NCI-H226 (cell line): Measurements from ENCODE around the gene C2CD4A.

Experiments
- DNase-seq: peaks from one replicate; pipeline ENCODE4 v3.0.0-alpha.2; 2015

Gene C2CD4A

DNA sequence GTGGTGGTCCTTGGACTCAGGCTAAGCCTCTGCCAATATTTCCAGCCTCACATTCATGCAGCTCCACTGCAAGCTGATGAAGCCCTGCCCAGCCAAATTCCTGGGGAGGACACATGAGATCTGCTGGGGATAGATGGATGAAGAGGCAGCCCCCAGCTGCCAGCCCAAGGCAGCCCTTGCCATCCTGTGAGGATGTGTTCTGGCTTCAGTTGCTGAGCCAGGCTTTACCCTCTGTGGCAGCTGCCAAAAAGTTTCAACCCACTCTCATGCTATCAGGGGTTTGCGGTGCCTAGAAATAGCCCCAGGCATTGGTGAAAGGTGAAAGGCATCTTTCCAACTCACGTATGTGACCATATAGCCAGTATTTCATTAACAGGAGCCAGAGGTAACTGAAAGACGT is 37.6 kb downstream of the C2CD4A start:
- no peak for DNase-seq

DNA sequence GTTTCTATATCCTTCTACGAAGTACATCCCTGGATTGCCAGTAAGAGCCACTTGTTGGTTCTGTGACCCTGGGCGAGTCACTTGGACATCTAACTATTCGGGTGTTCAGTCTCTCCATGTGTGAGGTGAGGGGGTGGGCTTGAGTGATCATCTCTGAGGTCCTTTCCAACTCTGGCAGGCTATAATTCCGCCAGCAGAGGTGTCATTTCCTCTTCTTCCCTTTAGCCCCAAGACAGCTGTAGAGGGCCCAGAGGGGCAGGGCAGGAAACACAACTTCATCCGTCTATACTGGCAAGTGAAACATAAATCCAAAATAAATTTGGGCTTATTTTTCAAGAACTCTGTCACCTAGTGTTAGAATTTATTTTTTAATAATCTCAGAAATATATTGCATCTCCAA is 38.1 kb downstream of the C2CD4A start:
- no peak for DNase-seq

DNA sequence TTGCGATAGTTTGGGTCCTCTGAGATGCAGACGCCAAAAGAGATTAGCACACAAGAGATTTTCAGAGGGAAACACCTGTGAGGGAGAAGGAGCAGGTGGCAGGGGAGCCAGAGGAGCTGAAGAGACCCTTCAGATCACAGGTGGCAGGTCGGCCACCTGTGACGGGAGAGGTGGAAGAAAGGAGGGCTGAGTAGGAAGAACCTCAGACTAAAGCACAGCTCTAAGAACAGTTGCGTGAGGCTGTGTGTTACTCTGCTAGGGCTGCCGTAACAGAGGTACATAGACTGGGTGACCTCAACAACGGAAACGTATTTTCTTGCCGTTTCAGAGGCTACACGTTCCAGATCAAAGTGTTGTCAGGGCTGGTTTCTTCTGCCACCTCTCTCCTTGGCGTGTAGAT is 38.5 kb downstream of the C2CD4A start:
- no peak for DNase-seq

DNA sequence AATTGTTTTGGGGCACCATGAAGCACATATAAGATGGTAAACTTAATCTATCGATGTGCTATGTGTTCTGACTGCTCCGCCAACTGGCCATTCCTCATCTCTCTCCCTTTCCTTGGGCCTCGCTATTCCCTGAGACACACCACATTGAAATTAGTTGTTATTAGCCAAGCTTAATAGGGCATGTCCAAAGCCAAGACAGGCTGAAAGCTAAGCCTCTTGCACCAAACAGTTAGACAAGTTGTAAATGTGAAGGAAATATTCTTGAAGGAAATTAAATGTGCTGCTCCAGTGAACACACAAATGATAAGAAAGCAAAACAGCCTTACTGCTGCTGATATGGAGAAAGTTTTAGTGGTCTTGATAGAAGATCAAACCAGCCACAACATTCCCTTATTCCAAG is 39.3 kb downstream of the C2CD4A start:
- no peak for DNase-seq

DNA sequence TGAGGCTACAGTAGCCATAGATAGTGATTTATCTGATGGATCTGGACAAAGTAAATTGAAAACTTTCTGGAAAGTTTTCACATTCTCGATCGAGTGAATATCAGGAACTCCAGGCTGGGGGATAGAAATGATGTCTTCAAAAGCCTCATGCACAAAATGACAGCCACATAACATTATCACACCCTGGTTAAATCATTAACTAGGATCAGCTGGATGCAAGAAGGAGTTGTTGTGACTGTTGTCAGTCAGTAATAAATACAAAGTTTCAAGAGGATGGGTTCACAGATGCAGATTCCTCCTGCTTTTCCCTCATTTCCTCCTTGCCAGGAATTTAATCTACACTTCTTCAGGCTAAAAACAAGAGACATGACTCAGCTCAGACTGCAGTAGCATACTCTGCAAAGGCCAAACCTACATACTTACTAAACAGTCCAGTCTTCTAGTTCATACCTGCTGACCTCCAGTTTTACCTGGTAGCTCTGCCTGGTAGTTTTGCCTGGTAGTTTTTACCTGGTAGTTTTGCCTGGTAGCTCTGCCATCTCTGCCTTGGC is 40.9 kb downstream of the C2CD4A start:
- peak; percentile 57 for DNase-seq

DNA sequence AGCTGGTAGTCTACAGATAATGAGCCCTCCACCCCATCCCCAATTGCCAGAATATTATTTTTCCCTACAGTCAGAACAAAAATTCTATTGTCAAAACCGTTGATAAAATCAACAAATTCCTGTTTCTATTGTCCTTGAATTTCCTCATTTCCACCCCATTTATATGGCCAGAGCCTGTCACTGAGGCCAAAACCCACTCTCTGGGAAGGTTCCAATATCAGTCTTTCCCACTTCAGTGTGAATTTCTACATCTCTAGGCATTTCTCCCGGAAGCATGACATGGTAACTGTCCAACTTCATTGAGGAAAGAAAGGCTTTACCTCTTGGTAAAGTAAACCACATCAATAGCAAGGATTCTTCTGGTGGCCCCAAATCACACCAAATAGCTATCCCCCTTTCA is 41.6 kb downstream of the C2CD4A start:
- DNase-seq, result no peak

DNA sequence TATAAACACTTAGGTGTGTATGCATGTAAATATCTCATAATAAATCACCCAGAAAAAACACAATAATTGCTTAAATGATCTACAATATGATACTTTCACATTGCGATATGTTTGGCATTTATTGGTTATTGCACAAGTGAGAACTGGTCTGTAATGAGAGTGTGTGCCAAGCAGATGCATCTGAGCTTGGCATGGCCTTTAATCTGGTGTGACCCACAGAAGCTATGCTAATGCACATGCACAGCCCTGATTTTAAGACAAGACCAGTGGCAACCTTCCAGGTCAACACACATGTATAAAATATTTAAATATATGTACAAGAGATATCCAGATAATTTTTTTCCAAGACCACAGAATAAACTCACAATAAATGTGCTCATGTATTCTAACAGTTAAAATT is 42.7 kb downstream of the C2CD4A start:
- no peak for DNase-seq

DNA sequence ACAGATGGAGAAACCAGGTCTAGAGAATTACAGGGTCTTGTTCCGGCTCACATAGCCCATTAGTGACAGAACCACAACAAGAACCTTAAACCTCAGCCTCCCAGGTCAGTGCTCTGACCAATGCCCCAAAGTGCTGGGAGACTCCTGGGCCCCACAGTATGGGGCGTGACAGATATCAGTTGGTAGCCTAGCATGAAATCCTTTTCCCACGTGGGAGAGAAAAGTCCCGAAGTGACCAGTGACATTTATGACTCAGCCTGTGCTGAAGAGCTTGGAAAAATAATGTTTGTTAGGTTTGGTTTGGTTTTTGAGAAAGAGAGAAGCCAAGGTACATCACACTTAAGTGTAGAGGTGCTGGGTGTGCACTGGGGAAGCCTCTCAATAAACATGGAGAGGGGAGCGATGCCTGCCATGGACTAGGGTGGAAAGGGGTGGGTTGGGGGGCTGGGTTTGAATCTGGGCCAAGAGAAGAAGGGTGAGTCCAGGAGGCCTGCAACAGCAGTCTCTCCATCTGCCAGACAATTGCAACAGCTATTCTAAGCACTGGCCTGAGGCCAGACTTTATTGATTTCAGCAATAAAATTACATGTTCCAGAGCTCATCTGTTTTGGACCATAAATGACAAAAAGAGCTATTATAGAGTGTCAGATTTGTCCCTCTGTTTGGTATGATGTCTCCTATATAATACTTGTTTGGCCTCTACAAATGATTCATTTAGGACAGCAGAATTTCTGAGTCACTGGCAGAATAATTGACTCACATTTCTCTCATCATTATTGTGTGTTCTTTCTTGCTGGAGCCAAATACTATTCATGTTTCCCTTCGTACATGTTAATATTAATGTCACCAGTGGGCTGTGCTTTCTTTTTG is 43.4 kb downstream of the C2CD4A start:
- peak; percentile 58 for DNase-seq

DNA sequence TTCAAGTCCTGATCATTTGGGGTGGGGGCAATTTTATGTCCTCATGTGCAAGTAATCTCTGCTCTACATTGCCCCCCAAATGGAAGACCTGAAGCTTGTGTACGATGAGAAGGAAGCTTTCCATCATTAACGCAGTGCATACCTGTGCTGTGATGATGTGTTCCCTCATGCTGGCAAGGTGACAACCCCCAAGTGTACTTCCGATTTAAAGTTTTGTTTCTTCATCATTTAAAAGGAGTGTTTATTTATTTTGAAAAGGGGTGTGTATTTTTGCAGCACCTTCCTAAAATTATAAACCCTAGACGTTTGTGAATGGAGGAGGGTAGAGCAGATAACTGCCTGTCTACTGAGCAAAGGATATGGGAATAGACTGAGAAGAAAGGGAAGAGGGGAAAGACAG is 45.3 kb downstream of the C2CD4A start:
- DNase-seq, result no peak

DNA sequence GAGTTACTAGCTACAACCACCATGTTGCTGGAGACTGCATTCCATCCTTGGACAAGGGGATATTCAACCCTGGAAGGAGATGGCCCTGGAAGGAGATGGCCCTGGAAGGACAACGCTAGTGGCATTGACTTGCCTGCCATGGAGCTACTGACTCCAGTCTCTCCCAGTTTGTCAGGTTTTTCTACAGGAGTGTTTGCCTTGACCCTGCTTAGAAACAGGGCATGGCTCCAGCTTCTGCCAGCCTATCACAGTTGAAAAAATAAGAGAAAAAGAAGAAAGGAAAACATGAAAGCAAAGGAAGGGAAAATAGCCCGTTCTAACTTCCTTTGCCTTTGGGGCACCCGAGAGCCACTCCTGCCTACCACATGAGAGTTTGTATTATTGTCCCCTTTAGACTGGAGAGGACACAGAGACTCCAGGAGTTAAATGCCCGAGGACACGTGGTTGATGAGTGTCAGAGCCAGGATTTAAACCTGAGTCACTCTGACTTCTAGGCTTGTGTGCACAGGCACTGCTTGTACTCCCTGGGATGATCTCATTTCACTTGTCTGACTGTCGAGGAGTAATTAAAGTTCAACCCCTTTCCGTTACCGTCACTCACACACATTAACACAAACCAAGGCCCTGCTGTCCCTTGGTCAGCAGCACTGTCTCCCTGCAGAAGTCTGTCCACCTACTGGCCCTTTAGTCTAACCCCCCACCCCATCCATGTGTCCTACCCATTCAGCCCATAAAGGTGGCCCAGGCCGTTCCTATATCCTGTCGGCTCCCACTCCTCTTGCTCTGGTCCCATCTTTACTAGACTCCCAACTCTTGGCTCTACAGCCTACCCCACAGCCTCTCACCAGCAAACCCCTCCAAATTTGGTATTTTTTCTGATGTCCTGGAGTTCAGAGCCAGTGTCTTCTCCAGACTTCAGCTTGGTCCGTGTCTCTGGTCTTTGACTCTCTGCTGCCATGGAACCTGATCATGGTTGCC is 46.1 kb downstream of the C2CD4A start:
- peak; percentile 93 for DNase-seq

DNA sequence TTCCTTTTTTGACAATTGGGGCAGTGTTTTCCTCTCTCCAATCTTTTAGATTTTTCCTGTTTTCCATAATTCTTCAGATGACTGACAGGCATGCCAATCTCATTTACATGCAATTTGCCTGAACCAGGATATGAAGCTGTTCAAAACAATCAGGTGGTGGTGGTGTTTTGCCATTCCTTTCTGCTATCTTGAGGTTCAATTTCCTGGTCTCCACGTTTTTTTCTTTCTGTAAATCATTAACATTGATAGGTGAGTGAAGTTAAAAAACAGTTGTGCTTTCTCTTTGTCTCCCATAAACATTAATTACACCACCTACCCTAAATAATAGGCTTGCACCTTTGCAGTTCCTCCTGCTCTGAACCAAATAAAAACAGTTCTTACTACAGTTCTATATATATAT is 49.1 kb downstream of the C2CD4A start:
- DNase-seq, result no peak

DNA sequence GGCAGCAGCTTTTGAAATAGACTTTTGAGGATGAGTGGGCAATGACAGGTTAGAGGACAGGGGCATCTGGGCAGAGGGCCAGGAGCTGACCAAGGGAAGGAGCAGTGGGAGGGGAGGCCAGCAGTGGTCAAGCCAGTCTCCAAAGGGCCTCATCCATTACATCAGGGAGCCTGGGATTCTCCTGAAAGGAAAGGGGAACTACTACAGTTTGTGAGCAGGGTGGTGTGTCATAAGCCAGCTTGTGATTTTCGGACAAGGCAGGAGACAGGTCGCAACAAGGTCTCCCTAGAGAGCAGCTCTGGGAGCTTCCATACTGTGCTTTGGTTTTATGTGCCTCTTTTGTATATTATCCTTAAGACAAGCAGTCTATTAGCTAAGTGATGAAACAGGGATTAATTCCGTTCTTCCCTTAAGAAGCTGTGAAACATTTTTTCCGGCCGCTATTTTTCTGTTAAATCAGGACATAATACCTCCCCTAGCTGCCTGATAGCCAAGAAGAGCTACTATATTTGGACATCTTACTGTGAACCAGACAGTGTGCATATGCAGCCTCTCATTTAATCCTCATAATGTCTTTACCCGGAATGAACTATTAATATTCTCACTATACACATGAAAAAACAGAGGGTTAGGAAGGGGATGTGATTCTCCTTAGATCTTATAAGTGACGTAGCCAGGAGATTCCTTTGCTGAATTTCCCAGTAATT is 51.9 kb downstream of the C2CD4A start:
- DNase-seq, result no peak

DNA sequence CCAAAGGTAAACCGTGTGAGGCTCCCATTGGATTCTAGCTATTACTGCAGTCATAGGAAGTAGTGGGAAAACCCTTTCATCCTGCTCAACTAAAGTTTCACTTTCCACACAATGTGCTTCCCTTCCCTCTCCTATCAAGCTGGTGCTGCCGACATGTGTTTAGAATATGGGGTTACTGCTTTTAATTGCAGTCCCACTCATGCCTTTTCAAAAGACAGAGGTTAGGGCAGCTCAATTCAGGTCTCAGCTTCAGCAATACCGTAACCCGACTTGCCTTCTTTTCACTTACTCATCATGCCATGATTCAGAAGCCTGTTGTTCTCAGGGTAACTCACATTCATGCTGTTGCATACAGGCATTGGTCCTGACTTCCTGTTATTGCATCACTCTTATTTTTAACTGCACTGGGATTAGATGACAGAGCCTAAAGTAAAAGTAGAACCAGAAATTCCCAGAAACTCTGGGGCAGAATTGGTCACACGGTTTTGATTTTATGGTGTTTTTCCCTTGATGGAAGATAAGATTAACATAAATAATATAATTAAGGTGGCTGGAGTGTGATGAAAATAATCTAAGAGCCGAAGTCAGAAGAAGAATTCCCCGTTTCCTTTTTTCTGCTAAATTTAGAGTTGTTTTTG is 52.6 kb downstream of the C2CD4A start:
- DNase-seq, result peak; percentile 97

DNA sequence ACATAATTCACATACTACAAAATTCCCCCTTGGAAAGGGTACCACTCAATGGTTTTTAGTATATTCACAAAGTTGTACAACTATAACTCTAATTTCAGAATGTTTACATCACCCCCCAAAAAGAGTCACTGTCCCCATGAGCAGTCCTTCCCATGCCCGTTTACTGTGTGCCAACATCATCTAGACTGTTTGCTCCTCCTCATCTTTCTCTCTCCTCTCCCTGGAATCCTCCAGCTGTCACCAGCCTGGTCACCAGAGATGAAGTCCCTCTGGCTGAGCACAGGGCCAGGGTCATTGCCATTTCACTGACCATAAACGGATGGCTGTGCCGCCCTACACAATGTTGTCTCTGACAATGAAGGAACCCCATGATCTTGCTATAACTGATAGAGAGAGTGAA is 53.1 kb downstream of the C2CD4A start:
- no peak for DNase-seq
